H1 (cell line): ENCODE data around the gene SLC37A1. TPM values are rescaled to one million over a fixed set of nuclear protein-coding genes. Genes with fewer than 3 reads are reported as not detected.

Experiments
- CTCF ChIA-PET: fragments of 300-600 bp; sonication (Branson Sonifier 250); formaldehyde crosslinking; loops from one replicate; lab custom pipeline; 2021; ENCODE audit not compliant: partially characterized antibody; lab: Charles Lee
- POLR2A ChIA-PET: fragments of 300-600 bp; sonication (Branson Sonifier 250); formaldehyde crosslinking; loops from one replicate; lab custom pipeline; 2021; ENCODE audit warnings: inconsistent platforms; ENCODE audit not compliant: partially characterized antibody; lab: Charles Lee
- DNase-seq, 2 experiments: peaks; one replicate each; pipeline versions ENCODE4 v3.0.0 to v3.0.0-alpha.2; 2010 to 2022; ENCODE audit warnings: low spot score in 2 of 2, low read depth in 1 of 2, mixed read lengths in 1 of 2
- FAIRE-seq: peaks from 2 replicates; lab custom pipeline; 2011; peaks lifted over from hg19 to GRCh38; lab: Jason Lieb, UNC
- H2AFZ ChIP-seq: 2 replicates; pipeline ENCODE4 v1.8.1; 2012; ENCODE audit warnings: low read length, inconsistent platforms
- H2AK5ac ChIP-seq: 2 replicates; pipeline ENCODE4 v1.6.1; 2013; ENCODE audit warnings: low read depth, low read length
- H2BK120ac ChIP-seq: replicated peaks from 2 replicates; pipeline ENCODE3; 2013; ENCODE audit warnings: low read depth, low read length, inconsistent platforms
- H2BK12ac ChIP-seq: 2 replicates; pipeline ENCODE4 v1.6.1; 2013; ENCODE audit warnings: low read depth, low read length
- H2BK15ac ChIP-seq: 2 replicates; pipeline ENCODE4 v1.6.1; 2013; ENCODE audit warnings: low read length
- H2BK20ac ChIP-seq: 2 replicates; pipeline ENCODE4 v1.6.1; 2013; ENCODE audit warnings: low read length
- H2BK5ac ChIP-seq: 2 replicates; pipeline ENCODE4 v1.6.1; 2013; ENCODE audit warnings: low read depth, low read length
- H3K14ac ChIP-seq: 2 replicates; pipeline ENCODE4 v1.6.1; 2013; ENCODE audit warnings: inconsistent platforms; ENCODE audit not compliant: insufficient read length
- H3K18ac ChIP-seq: 2 replicates; pipeline ENCODE4 v1.6.1; 2013; ENCODE audit warnings: low read length; ENCODE audit errors: extremely low read depth
- H3K23ac ChIP-seq: 2 replicates; pipeline ENCODE4 v1.6.1; 2013; ENCODE audit warnings: inconsistent platforms; ENCODE audit not compliant: insufficient read length
- H3K23me2 ChIP-seq: 2 replicates; pipeline ENCODE4 v1.6.1; 2013; ENCODE audit warnings: low read depth, low read length
- H3K27ac ChIP-seq: 2 replicates; pipeline ENCODE4 v1.6.1; 2011; ENCODE audit warnings: low read depth, low read length, inconsistent platforms
- H3K27me3 ChIP-seq, 4 experiments: replicated peaks in 1 of 4; 1 replicate in 1 of 4; 2 replicates in 3 of 4; pipeline versions ENCODE4 v1.6.1 to v1.8.1; 2011 to 2013; ENCODE audit warnings: low read length in 3 of 4, mild to moderate bottlenecking in 3 of 4, inconsistent platforms in 2 of 4, mixed read lengths in 2 of 4, moderate library complexity in 1 of 4; ENCODE audit not compliant: control insufficient read depth in 3 of 4, insufficient read depth in 3 of 4; ENCODE audit errors: extremely low read depth in 1 of 4
- H3K36me3 ChIP-seq, 4 experiments: 2 replicates each; pipeline versions ENCODE4 v1.6.1 to v1.8.1; 2011 to 2013; ENCODE audit warnings: mild to moderate bottlenecking in 4 of 4, low read length in 3 of 4, moderate library complexity in 2 of 4, control low read depth in 1 of 4, inconsistent platforms in 1 of 4; ENCODE audit not compliant: insufficient read depth in 4 of 4, control insufficient read depth in 2 of 4
- H3K4ac ChIP-seq: replicated peaks from 2 replicates; pipeline ENCODE3; 2013; ENCODE audit warnings: low read length, low read depth, mixed read lengths, inconsistent platforms; ENCODE audit not compliant: insufficient read length
- H3K4me1 ChIP-seq, 4 experiments: replicated peaks in 1 of 4; 1 replicate in 1 of 4; 2 replicates in 3 of 4; pipeline versions ENCODE4 v1.6.1 to v1.8.1; 2011 to 2013; ENCODE audit warnings: low read length in 3 of 4, inconsistent platforms in 2 of 4, mixed read lengths in 1 of 4; ENCODE audit not compliant: insufficient read depth in 4 of 4, control insufficient read depth in 3 of 4
- H3K4me2 ChIP-seq, 2 experiments: 2 replicates each; pipeline versions ENCODE4 v1.6.1 to v1.8.1; 2011 to 2013; ENCODE audit warnings: low read depth in 2 of 2, low read length in 2 of 2, control low read depth in 1 of 2, inconsistent platforms in 1 of 2, mild to moderate bottlenecking in 1 of 2; ENCODE audit not compliant: insufficient read depth in 1 of 2
- H3K4me3 ChIP-seq, 4 experiments: fragments of 200-600, 300-600 bp in 1 of 4; sonication (generic), shearing (Covaris generic), sonication (Bioruptor Twin) in 1 of 4; 2 replicates each; pipeline versions ENCODE4 v1.5.1 to v1.8.1; 2011 to 2016; ENCODE audit warnings: low read length in 4 of 4, low read depth in 3 of 4, control low read depth in 2 of 4, inconsistent platforms in 2 of 4, mild to moderate bottlenecking in 2 of 4, mixed read lengths in 1 of 4, moderate library complexity in 1 of 4; ENCODE audit not compliant: insufficient read depth in 2 of 4; ENCODE audit errors: extremely low read depth in 1 of 4
- H3K56ac ChIP-seq: replicated peaks from 2 replicates; pipeline ENCODE3; 2013; ENCODE audit warnings: low read depth, mild to moderate bottlenecking, mixed read lengths, low read length, inconsistent platforms; ENCODE audit not compliant: insufficient read length
- H3K79me1 ChIP-seq: 2 replicates; pipeline ENCODE4 v1.6.1; 2013; ENCODE audit warnings: low read depth, low read length, control low read depth
- H3K79me2 ChIP-seq, 2 experiments: 2 replicates each; pipeline versions ENCODE4 v1.6.1 to v1.8.1; 2012 to 2013; ENCODE audit warnings: low read length in 2 of 2, mild to moderate bottlenecking in 2 of 2, inconsistent platforms in 1 of 2; ENCODE audit not compliant: insufficient read depth in 2 of 2, control insufficient read depth in 1 of 2
- H3K9ac ChIP-seq, 4 experiments: replicated peaks in 1 of 4; 1 replicate in 1 of 4; 2 replicates in 3 of 4; pipeline versions ENCODE4 v1.6.1 to v1.8.1; 2011 to 2013; ENCODE audit warnings: low read depth in 3 of 4, low read length in 3 of 4, control low read depth in 2 of 4, mild to moderate bottlenecking in 2 of 4, moderate library complexity in 2 of 4, inconsistent platforms in 1 of 4; ENCODE audit errors: extremely low read depth in 1 of 4
- H3K9me3 ChIP-seq, 2 experiments: 2 replicates each; pipeline versions ENCODE4 v1.6.1 to v1.8.1; 2012 to 2013; ENCODE audit warnings: mild to moderate bottlenecking in 2 of 2, moderate library complexity in 2 of 2, control low read depth in 1 of 2, inconsistent platforms in 1 of 2, low read depth in 1 of 2, low read length in 1 of 2, mixed read lengths in 1 of 2; ENCODE audit not compliant: insufficient read depth in 2 of 2
- H4K20me1 ChIP-seq, 2 experiments: replicated peaks in 1 of 2; 2 replicates each; pipeline versions ENCODE3 to v1.8.1; 2011 to 2013; ENCODE audit warnings: inconsistent platforms in 2 of 2, low read length in 2 of 2, mild to moderate bottlenecking in 1 of 2; ENCODE audit not compliant: insufficient read depth in 2 of 2, control insufficient read depth in 1 of 2
- H4K5ac ChIP-seq: 2 replicates; pipeline ENCODE4 v1.6.1; 2013; ENCODE audit warnings: low read length, low read depth, mixed read lengths, inconsistent platforms; ENCODE audit not compliant: insufficient read length
- H4K8ac ChIP-seq: 2 replicates; pipeline ENCODE4 v1.8.0; 2013; ENCODE audit warnings: mild to moderate bottlenecking, moderate library complexity, low read length, inconsistent platforms; ENCODE audit not compliant: insufficient read depth; ENCODE audit errors: extremely low read depth
- H4K91ac ChIP-seq: replicated peaks from 2 replicates; pipeline ENCODE3; 2013; ENCODE audit warnings: low read length, mixed read lengths, inconsistent platforms; ENCODE audit not compliant: insufficient read length
- ATF3 ChIP-seq: IDR thresholded peaks from 2 replicates; pipeline ENCODE4 v1.6.1; 2011; ENCODE audit warnings: low read depth, mild to moderate bottlenecking, low read length; ENCODE audit not compliant: insufficient read depth
- E2F6 ChIP-seq: IDR thresholded peaks from 2 replicates; pipeline ENCODE4 v1.6.1; 2012; ENCODE audit warnings: inconsistent platforms
- HDAC2 ChIP-seq, 2 experiments: fragments of 300-600 bp in 1 of 2; sonication (generic) in 1 of 2; IDR thresholded peaks; 2 replicates each; pipeline ENCODE4 v1.6.1; 2011 to 2012; ENCODE audit warnings: low read depth in 2 of 2, low read length in 2 of 2, mild to moderate bottlenecking in 2 of 2, moderate library complexity in 2 of 2, borderline replicate concordance in 1 of 2, inconsistent platforms in 1 of 2
- NRF1 ChIP-seq: IDR thresholded peaks from 2 replicates; pipeline ENCODE4 v1.6.1; 2011; ENCODE audit warnings: mild to moderate bottlenecking, low read depth, low read length, improper control_type of control experiment
- SP1 ChIP-seq: IDR thresholded peaks from 2 replicates; pipeline ENCODE4 v1.6.1; 2011; ENCODE audit warnings: low read depth, low read length
- WGBS, 2 experiments: shearing (Covaris generic) in 1 of 2; methylation state at CpG; one replicate each; pipeline versions ENCODE4 v1.1.6 to v1.1.7; 2013 to 2015; ENCODE audit warnings: low lambda C conversion rate in 2 of 2, mixed read lengths in 2 of 2, inconsistent platforms in 1 of 2, low coverage in 1 of 2, missing lambda C conversion rate in 1 of 2; ENCODE audit not compliant: insufficient replicate concordance in 2 of 2, insufficient coverage in 1 of 2, insufficient read length in 1 of 2; ENCODE audit errors: extremely low coverage in 1 of 2, missing lambda C conversion rate in 1 of 2; 5-methylcytosine and 5-hydroxymethylcytosine counted together
- polyA plus RNA-seq, 7 experiments: library from polyadenylated mRNA; depleted of rRNA in 3 of 7; stranded (reverse) in 5 of 7; unstranded in 2 of 7; fragments of >200 nt in 5 of 7; fragments of 200-250 nt in 2 of 7; gene quantifications; 1 replicate in 5 of 7; 2 replicates in 1 of 7; 4 replicates in 1 of 7; pipeline versions ENCODE4 v1.2.1 to v1.2.3, GENCODE V29; 2011 to 2013; ENCODE audit warnings: missing spikeins in 2 of 7, mixed read lengths in 2 of 7
- total RNA-seq: library from RNA; stranded (reverse); fragmentation: NEBNext Ultra II Directional; extraction: Animal tissue kit (Norgen Biotek cat#: 25700); gene quantifications from 2 replicates; pipeline ENCODE4 v1.2.1, GENCODE V29; 2021

The SLC37A1 gene
- total and polyA plus RNA-seq, 2 of the 8 experiments (the other 6 are each of a cell fraction or from before 2014, with no cell fraction given): 15.6 to 30.9 TPM

- H2AK5ac ChIP-seq: peak overlapping the region; percentile 96
- no peak overlapping the region for H3K4me2 ChIP-seq
- H4K5ac ChIP-seq: no peak overlapping the region
- H3K23ac ChIP-seq: no peak overlapping the region
- H3K23me2 ChIP-seq: peaks cover 11% of the 10 kb centered on the region; the same call in 1 of the 2 replicates
- no peaks in the 10 kb centered on the region for H3K79me1 ChIP-seq
- no peak overlapping the region for H3K27ac ChIP-seq
- H3K79me2 ChIP-seq: no peaks in the 10 kb centered on the region
- H3K18ac ChIP-seq: no peak overlapping the region
- H4K8ac ChIP-seq: no peak overlapping the region
- H3K56ac ChIP-seq: peak overlapping the region; percentile 82
- H2BK20ac ChIP-seq: no peak overlapping the region
- no peak for TF ChIP-seq ATF3
- no peak for TF ChIP-seq HDAC2 (IDR thresholded peaks at IDR 0.05; ENCODE audit: borderline replicate concordance in 1 of 2, low read depth in 2 of 2, low read length in 2 of 2)
- TF ChIP-seq E2F6: no peak
- TF ChIP-seq NRF1: no peak
- no peak for TF ChIP-seq SP1
- no peak overlapping the region for H3K4me3 ChIP-seq
- H2BK12ac ChIP-seq: peak overlapping the region; percentile 65; the same call in 1 of the 2 replicates
- peak overlapping the region; percentile 66 for H3K4ac ChIP-seq
- no peaks in the 10 kb centered on the region for H3K4me1 ChIP-seq
- H3K9me3 ChIP-seq: no peaks in the 10 kb centered on the region
- H2BK5ac ChIP-seq: no peak overlapping the region
- H2BK15ac ChIP-seq: no peak overlapping the region
- no peak overlapping the region for H3K14ac ChIP-seq
- no peak overlapping the region for H3K9ac ChIP-seq
- no peak overlapping the region for H2BK120ac ChIP-seq
- POLR2A ChIA-PET: no interaction called here
- H4K20me1 ChIP-seq: peaks cover 0 to 7% of the 10 kb centered on the region in 2 experiments
- no peaks in the 10 kb centered on the region; a peak in 1 of 8 replicates for H3K36me3 ChIP-seq
- FAIRE-seq (no peak), DNase-seq (no peak)
- WGBS, 2 experiments: 57% methylated on average over 3 of the region's 3 CpGs; no CpG with 5 or more reads in 1 of the 2 experiments
- CTCF ChIA-PET: interaction anchor here (1.5 to 1.9 kb wide), 2 partner anchors 33 to 39 kb away, joined by 3 to 5 read pairs; no protein-coding TSS in a partner anchor
- peak overlapping the region; percentile 93 for H4K91ac ChIP-seq
- peaks cover 0 to 2% (median 0%) of the 10 kb centered on the region in 4 experiments; a peak in 2 of 7 replicates for H3K27me3 ChIP-seq
- H2AFZ ChIP-seq: no peak overlapping the region
Measured at GRCh38 chr21:42615924-42616323, 102.3 kb downstream of the SLC37A1 start.
